ENCODE results near the gene RNASE13. TPM values are rescaled to one million over a fixed set of nuclear protein-coding genes. Genes with fewer than 3 reads are reported as not detected.
"Not testable (repeated sequence)": the region's sequence is repeated elsewhere in the genome, so short reads cannot be mapped to it uniquely, and the experiment has no call there.

Gene RNASE13
- total RNA-seq, 1 donor from 2014 or later: not detected

- intact Hi-C loops (cut with micrococcal nuclease): no loop called here
Measured at GRCh38 chr14:21023817-21024584, 10.6 kb downstream of the RNASE13 start.

GRCh38 chr14:21023174-21023573, 11.4 kb downstream of the RNASE13 start:
- intact Hi-C loops (cut with micrococcal nuclease): no loop called here

- intact Hi-C loops (cut with micrococcal nuclease): no loop called here
Measured at GRCh38 chr14:21022686-21023085, 11.9 kb downstream of the RNASE13 start.

GRCh38 chr14:21020977-21021545, 13.5 kb downstream of the RNASE13 start:
- intact Hi-C loops (cut with micrococcal nuclease): no loop called here

- intact Hi-C loops (cut with micrococcal nuclease): no loop called here
Measured at GRCh38 chr14:21019366-21019765, 15.2 kb downstream of the RNASE13 start.

GRCh38 chr14:21018781-21019180, 15.8 kb downstream of the RNASE13 start:
- intact Hi-C loops (cut with micrococcal nuclease): no loop called here

GRCh38 chr14:21018286-21018685, 16.3 kb downstream of the RNASE13 start:
- intact Hi-C loops (cut with micrococcal nuclease): no loop called here

- intact Hi-C loops (cut with micrococcal nuclease): no loop called here
Measured at GRCh38 chr14:21017528-21018245, 16.9 kb downstream of the RNASE13 start.

- intact Hi-C loops (cut with micrococcal nuclease): no loop called here
Measured at GRCh38 chr14:21016413-21017190, 18.0 kb downstream of the RNASE13 start.

GRCh38 chr14:21015312-21015711, 19.3 kb downstream of the RNASE13 start:
- intact Hi-C loops (cut with micrococcal nuclease): no loop called here

- intact Hi-C loops (cut with micrococcal nuclease): loop anchor here (1.0 kb wide), 3 partner anchors 26 to 90 kb away; no protein-coding TSS in a partner anchor
Measured at GRCh38 chr14:21014761-21015190, 19.8 kb downstream of the RNASE13 start.

GRCh38 chr14:21011136-21011535, 23.5 kb downstream of the RNASE13 start:
- intact Hi-C loops (cut with micrococcal nuclease): no loop called here

GRCh38 chr14:21009721-21010120, 24.9 kb downstream of the RNASE13 start:
- intact Hi-C loops (cut with micrococcal nuclease): not testable (repeated sequence)

- intact Hi-C loops (cut with micrococcal nuclease): no loop called here
Measured at GRCh38 chr14:21003788-21004346, 30.7 kb downstream of the RNASE13 start.

GRCh38 chr14:21001218-21001617, 33.4 kb downstream of the RNASE13 start:
- intact Hi-C loops (cut with micrococcal nuclease): no loop called here

GRCh38 chr14:20999591-20999990, 35.0 kb downstream of the RNASE13 start:
- intact Hi-C loops (cut with micrococcal nuclease): no loop called here

- intact Hi-C loops (cut with micrococcal nuclease): no loop called here
Measured at GRCh38 chr14:20998674-20999366, 35.8 kb downstream of the RNASE13 start, which contains the start of gene SLC39A2. Gene SLC39A2 (plus strand): TSS chr14:20999293. CDS start chr14:20999447, 154 bp downstream.

GRCh38 chr14:20998139-20998538, 36.5 kb downstream of the RNASE13 start:
- intact Hi-C loops (cut with micrococcal nuclease): no loop called here

- intact Hi-C loops (cut with micrococcal nuclease): no loop called here
Measured at GRCh38 chr14:20997564-20997963, 37.0 kb downstream of the RNASE13 start.

- intact Hi-C loops (cut with micrococcal nuclease): no loop called here
Measured at GRCh38 chr14:20997115-20997514, 37.5 kb downstream of the RNASE13 start.
